Nucleus accumbens (tissue), 56 donors: Measurements from ENCODE around the gene GLYAT.

Experiments
- DNase-seq, 56 donors: peaks; one replicate each; lab custom pipeline; 2025; lab: John Stamatoyannopoulos, UW

GLYAT gene, protein sequence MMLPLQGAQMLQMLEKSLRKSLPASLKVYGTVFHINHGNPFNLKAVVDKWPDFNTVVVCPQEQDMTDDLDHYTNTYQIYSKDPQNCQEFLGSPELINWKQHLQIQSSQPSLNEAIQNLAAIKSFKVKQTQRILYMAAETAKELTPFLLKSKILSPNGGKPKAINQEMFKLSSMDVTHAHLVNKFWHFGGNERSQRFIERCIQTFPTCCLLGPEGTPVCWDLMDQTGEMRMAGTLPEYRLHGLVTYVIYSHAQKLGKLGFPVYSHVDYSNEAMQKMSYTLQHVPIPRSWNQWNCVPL

DNA sequence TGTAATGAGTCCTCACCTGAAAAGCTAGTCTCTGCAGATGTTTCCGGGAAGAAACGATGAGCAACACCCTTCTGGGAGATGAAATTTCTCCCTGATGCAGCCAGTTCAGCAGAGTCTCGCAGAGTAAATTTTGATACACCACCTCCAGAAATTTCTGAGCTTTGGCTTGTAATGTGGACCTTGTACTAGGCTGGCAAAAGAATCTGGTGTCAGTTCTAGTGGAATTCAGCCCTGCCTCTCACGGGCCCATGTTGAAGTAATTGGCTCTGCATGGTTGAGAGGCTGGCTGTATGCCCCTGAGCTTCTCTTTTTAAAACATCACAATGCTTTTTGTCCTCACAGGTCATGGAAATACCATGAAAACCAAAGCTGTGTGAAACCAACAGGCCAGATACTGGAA, at the start of gene GLYAT:
TSS of gene GLYAT (minus strand) at position 125 of the 400 bp plus-strand sequence. CDS start 7,447 bp downstream, outside the sequence.
- DNase-seq, result no peak

DNA sequence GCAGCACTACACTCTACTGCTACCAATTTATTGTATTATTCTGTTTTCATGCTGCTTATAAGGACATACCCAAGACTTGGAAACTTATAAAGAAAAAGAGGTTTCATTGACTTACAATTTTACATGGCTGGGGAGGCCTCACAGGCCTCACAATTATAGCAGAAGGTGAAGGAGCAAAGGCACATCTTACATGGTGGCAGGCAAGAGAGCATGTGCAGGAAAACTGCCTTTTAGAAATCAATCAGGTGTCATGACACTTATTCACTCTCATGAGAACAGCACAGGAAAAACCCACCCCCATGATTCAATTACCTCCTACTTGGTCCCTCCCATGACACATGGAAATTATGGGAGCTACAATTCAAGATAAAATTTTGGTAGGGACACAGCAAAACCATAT, 49.6 kb upstream of the GLYAT start:
- no peak for DNase-seq

DNA sequence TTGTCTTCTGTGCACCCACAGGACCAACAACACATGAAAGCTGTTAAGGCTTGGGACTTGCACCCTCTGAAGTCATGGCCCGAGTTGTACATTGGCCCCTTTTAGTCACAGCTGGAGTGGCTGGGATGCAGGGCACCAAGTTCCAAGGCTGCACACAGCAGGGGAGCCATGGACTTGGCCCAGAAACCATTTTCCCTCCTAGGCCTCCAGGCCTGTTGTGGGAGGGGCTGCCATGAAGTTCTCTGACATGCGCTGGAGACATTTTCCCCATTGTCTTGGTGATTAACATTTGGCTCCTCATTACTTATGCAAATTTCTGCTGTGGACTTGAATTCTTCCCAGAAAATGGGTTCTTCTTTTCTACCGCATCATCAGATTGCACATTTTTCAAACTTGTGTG, 48.8 kb upstream of the GLYAT start:
- no peak for DNase-seq

DNA sequence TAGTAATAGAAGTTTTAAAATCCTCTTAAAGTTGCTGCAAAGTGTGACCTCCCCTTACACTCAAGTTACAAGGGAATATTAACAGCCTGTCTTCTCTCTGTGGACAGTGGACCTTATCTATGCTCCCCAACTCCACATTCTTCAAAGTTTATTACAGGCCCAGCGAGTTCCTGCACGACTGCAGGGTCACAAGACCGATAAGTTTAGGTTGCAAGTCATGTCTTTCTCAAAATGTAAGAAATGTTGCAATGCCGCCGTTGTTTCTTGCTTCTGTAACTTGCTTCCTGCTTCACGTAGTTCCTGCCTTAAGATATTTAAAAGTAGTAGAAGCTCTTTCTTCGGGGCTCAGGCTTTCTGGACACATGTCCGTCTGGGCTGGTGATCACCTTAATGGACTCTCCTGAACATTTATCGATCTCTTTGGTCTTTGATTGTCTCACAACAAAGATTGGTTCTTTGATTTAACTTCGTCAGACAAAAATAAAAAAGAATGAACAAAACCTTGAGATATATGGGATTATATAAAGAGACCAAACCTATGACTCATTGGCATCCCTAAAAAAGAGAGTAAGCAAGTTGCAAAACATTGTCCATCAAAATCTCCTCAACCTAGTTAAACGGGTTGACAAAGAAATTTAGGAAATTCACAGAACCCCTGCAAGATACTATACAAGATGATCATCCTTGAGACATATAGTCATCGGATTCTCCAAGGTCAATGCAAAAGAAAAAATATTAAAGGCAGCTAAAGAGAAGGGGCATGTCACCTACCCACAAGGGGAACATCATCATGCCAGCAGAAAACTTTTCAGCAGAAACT, 45.4 kb upstream of the GLYAT start:
- DNase-seq, result no peak

DNA sequence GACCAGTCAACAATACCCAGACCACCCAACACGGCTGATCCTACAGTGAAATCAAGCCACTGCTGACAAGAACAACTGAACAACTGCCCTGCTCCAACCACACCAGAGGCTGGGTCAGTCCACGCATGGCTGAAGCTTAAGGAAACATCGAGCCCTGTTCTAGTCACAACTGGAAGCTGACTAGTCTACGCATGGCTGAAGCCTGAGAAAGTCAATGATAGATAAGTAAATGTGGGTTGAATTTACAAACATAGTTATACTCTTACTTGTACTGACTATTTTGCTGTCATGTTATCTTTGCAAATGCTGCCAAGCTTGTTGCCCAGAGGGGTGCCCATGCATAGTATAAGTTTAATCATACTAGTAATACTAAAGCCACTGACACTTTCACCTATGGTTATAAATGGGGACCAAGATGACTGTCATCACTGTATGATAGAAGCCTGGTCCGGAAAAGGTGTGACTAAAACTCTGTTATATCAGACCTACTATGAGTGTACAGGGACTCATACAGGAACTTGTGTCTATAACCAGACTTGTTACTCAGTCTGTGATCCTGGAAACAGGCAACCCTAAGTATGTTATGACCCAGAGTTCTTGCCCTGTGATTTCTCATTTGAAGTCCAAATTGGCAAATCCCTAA, 43.4 kb upstream of the GLYAT start:
- DNase-seq, result no peak

DNA sequence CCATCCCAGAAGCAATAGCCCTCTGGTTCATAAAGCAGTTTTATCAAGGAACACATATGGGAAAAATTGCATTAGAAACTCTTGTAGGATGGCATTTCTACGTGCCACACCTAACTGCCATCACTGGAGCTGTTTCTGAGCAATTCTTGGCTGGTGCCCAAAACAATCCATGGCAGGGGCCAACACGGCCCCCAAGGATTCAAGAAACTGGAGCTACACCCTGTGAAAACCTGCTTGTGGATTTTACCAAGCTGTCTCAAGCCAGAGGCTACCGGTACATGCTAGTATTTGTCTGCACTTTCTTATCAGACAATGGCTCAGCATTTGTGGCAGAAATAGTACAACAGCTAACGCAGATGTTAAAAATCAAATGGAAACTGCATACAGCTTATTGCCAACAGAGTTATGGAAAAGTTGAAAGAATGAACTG, 42.4 kb upstream of the GLYAT start:
- DNase-seq, result no peak

DNA sequence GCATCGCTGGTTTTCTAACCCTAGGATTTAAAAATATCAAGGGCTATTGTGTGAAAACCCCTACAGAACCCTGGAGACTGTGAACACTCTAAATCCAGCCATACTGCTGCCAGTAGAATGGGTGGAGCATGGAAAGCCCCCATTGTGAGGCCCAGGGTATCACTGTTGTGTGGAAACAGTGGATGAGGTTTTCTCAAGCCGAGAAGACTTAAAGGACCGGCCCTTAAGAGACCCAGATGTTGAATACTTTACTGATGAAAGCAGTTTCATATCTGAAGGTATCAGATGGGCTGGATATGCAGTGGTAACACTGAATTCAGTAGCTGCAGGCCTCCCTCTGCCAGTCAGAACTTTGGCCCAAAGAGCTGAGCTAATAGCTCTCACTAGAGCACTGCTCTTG, 41.6 kb upstream of the GLYAT start:
- DNase-seq, result no peak

DNA sequence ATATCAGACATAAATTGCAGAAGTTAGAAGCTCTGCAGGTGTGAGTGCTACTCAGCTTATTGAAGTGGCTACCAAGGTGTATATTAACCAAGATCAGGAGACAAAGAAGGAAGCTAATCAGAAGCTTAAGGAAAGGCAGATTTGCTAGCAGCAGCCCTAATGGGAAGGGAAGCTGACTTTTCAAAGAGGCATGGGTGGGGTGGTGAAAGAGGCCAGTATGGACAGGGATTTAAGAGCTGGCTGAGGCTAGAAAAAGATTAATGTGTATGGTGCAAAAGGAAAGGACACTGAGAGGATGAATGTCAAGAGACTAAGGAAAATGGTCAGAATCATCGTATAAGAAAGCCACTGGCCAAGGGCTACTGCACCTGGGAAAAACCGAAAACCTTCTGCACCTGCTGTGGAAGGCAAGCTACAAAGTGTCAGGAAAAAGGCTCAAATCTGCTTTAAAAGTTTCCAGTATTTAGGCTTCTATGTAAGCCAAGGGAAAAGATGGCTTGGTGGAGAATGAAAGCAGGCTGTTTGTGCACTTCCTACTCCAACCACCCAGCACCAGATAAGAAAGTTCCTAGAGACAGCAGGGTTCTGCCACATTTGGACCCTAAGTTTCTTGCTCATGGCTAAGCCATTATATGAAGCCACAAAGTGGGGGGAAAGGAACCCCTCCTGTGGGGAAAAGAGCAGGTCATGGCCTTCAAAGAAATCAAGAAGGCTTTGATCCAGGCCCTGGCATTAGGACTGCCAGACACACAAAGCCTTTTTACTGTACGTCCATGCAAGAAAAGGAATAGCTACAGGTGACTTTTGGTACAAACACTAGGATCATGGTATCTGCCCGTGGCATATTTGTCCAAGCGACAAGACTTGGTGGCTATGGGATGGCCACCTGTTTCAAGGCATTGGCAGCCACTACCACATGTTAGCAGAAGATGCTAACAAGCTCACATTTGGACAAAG, 40.9 kb upstream of the GLYAT start:
- no peak for DNase-seq

DNA sequence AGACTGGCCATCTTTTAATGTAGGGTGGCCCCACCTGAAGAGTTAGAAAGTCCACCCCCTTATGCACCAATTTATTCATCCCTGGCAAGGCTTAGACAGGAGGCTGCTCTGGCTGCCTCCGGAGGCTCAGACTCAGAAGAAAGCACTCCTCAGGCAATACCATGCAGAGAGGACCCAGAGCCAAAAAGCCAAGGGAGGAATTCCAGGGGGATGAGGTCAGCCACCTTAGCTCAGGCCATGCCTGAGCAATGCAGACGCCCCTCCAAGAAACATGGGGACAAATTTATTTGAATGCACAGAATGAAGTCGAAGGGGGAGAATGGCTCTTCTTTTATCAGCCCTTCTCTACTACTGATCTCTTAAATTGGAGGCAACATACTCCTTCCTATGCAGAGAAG, 39.7 kb upstream of the GLYAT start:
- DNase-seq, result no peak

DNA sequence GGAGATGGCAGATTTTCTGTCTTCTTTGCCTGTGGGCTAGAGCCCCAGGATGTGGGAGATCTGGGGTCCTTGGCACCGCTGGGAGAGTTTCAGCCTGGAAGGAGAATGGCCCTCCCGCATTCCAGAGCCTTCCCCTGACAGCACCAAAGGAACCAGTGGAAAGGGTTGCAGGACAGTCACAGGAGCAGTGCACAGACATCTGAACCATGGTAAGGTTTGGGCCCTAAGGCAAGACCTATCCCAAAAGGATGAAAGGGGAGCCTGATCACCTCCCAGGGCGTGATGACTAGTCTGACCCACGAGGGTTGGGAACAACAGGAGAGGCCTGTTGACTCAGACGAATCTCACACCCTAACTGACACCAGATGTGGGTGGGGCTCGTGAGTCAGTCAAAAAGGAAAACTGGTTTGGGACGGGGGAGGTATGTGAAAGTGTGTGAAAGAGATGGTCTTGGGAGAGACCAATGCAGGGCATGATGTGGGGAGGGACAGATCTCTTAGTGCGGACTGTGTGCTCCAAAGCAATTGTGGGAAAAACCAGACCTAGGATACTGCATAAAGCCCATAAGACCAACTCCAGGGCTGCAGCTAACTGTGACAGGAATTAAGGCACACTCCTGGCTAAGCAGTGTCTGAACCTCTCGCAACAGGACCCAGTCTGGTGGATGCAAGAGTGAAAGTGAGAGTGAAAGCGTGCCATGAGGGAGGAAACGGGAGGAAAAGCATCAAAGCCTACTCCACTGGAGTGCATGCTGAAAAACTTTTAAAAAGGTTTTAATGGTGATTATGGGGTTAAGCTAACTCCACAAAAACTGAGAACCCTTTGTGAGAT, 39.1 kb upstream of the GLYAT start:
- DNase-seq, result no peak

DNA sequence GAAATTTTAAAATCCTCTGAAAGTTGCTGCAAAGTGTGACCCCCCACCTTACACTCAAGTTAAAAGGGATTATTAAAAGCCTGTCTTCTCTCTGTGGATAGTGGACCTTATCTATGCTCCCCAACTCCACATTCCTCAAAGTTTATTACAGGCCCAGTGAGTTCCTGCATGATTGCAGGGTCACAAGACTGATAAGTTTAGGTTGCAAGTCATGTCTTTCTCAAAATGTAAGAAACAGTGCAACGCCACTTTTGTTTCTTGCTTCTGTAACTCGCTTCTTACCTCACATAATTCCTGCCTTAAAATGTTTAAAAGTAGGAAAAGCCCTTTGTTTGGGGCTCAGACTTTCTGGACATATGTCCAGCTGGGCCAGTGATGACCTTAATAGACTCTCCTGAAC, 38.4 kb upstream of the GLYAT start:
- DNase-seq, result no peak

DNA sequence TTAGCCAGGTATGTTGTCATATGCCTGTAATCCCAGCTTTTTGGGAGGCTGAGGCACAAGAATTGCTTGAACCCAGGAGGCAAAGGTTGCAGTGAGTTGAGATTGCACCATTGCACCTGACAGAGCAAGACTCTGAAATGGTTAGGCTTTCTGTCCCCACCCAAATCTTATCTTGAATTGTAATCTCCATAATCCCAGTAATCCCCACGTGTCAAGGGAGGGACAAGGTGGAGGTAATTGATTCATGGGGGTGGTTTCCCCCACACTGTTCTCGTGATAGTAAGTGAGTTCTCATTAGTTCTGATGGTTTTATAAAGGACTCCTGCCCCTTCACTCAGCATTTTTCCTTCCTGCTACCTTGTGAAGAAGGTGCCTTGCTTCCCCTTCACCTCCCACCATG, 37.6 kb upstream of the GLYAT start:
- no peak for DNase-seq

DNA sequence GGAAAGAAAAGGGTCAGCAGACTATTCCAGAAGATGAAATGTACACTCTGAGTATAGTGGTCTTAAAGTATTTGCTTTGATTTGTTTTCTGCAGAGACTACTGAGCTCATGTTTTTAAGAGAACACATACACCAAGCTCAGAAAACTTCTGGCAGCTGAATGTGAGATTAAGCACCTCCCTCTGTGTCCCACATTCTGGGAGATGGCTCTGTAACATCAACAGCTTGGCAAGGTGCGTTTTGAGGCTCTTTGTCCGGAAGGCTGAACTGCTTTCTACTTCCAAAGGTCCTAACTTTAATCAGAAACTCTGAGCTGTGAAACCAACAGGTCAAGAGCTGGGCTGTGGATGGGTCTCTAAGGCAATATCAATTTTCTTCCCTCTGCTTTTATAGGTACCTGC, 36.4 kb upstream of the GLYAT start:
- DNase-seq, result no peak

DNA sequence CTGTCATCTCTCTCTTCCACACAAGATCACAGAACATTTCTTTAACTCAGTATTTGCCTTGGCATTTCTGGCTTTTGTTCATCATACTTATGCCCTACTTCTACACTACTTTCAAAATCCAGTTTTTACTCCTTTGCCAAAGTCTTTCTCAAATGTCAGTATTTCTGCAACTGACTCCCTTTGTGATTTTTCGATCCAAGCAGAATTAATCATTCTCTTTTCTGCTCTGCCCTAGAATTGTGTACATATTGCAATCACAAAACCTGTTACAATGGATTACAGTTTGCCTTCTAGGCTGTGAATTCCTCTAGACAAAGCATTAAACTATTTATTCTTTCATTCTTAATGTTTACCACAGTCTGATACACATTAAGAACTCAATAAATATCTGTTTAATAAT, 33.3 kb upstream of the GLYAT start:
- DNase-seq, result no peak

DNA sequence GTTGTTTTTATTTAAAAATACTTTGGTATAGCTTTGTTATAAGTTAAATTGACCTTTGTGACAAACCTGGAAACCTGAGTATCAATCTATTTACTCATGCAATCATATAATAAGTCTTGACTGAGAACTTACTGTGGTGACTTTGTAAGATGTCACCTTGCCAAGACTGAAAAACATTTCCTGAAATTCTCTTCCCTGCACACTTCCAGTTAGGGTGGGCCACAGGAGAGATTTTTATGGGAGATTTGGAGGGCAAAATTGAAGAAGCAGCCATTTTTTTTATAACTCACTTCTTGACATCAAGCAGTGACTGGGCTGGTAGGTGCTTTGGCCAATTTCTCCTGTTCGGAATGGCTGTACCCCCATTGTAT, 31.4 kb upstream of the GLYAT start:
- DNase-seq, result no peak

DNA sequence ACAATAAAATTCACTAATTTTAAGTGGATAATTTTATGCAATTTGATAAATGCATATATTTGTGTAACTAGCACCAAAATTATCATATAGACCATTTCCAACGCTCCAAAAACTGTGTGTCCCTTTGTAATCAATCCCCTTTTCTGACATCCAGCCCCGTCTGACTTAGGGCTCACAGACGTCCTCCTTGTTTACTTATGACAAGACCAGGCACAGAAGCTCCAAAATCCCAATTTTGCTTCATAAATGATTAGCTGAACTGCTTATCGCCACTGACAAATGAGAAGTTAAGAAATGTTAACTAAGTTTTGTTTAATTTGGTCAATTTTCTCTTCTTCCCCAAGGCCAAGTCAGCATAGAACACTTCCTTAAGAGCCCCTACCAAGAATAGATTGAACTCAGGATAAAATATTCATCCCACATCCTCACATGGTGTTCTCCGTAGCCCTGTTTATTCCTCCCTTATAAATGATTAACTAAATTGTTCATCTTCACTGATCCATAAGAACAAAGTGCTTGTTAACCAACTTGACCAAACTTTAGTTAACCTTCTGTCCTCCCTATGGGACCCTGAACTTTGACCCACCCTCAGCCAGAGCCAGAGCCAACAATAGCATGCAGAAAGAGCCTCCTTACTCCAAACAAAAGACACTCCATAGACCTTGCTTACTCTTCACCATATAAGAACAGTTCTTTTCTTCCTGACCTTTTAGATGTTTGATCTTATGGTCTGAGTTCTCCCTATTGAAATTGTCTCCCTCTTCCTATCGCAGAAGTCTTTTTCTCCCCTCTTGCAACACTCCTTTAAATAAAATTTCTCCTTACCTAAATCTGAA, 30.8 kb upstream of the GLYAT start:
- DNase-seq, result no peak

DNA sequence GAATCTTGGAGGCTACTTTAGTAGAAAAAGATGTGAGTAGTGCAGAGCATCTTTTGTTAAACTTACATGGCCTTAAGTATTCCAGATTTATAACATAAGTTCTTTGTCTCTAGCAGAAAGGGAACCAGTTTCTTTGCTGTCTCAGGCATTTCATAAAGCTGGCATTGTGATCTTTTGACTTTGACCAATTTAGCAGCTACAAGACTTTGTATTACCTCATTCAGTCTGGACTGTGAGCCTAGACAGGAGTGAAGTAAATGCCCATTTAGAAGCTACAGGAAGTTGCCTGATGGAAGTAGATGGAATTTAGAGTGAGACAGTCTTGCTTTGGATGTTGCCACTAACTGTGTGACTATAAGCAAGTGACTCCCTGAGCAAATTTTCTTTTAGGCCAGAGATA, 25.7 kb upstream of the GLYAT start:
- no peak for DNase-seq

DNA sequence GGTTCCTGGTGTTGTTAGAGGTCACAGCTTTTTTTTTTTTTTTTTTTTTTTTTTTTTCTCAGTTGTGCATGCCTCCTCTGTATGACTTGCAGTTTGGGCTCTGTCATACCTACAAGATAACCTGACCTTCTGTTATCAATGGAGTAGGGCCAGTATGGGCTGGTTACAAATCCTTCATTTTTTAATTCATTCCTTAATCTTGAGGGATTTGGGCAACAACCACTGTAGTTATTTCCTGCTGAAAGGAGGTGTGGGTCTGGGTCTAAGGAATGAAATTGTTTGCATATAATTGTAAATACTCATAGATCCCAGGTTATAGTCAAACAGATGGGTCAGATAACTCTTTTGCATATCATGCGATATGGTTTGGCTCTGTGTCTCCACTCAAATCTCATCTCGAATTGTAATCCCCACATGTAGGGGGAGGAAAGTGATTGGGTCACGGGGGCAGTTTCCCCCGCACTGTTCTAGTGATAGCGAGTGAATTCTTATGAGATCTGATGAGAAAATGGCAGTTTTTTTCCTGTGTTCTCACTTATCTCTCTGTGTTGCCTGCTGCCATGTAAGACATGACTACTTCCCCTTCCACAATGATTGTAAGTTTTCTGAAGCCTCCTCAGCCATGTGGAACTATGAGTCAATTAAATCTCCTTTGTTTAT, 14.1 kb upstream of the GLYAT start:
- no peak for DNase-seq
